HG03025 (cell line): ENCODE measurements around the gene SLC9A4.

Experiments used
- ATAC-seq: cut with Tn5 transposase; IDR thresholded peaks from one replicate; pipeline ENCODE4 v1.9.1; 2021; ENCODE audit warnings: mild to moderate bottlenecking, moderate library complexity; ENCODE audit not compliant: unreplicated experiment, low FRiP score

Gene SLC9A4

DNA sequence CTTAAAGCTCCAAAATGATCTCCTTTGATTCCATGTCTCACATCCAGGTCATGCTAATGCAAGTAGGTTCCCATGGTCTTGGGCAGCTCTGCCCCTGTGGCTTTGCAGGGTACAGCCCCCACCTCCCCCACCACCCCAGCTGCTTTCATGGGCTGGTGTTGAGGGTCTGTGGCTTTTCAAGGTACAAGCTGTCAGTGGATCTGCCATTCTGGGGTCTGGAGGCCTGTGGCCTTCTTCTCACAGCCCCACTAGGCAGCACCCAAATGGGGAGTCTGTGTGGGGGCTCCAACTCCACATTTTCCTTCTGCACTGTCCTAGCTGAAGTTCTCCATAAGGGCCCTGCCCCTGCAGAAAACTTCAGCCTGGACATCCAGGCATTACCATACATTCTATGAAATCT lies 19.0 kb downstream of the SLC9A4 start:
- no peak for ATAC-seq

DNA sequence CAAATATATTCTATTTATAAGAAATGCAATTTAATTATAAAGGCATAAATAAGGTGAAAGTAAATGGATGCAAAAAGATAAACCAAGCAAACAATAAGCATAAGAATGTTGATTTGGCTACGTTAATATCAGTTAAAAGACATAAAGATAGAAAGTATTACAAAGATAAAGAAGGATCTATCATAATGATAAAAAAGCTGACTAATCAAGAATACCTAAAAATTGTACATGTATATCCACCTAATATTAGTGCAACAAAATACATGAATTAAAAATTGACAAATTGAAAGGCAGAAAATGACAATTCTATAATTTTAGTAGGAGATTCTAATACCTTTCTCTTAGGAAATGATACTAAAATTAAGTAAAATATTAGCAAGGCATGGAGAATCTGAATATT lies 21.5 kb downstream of the SLC9A4 start:
- no peak for ATAC-seq

DNA sequence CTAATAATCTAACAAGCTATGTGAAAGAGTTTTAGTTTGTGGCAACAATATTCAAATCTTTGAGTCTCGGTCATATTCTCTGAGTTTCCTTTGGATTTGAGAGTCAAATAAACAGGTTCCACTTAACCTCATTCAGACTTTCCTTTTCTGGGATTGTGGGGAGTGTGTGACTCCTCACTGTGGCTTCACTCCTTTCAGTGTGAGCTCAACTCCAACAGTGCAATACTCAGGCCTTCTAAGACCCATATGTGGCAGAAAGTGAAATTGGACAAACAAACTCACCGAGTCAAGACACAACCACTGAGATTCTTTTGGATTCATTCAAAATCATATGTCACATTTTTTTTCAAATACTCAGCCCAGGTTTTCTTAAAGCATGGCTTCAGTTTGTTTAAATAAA lies 25.4 kb downstream of the SLC9A4 start:
- ATAC-seq: no peak

DNA sequence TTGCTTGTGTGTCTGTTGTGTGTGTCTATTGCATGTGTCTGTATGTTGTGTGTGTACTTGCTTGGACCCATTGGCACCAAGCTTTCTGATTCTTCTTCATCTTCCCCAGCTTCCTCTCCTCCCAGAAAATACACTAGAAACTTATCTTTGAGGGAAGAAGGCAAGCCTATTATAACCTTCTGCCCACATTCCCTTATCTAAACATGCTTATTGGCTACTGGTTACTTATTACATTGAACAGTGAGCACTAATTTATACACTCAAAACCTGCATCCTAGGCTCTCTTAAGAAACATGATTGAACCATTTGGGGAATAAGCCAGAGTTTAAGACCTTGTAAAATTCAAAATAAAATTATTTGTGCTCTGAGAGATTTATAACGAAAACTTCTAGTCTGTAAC lies 26.5 kb downstream of the SLC9A4 start:
- ATAC-seq: no peak

GRCh38 chr2:102502576-102502975 lies 29.6 kb downstream of the SLC9A4 start:
- no peak for ATAC-seq

DNA sequence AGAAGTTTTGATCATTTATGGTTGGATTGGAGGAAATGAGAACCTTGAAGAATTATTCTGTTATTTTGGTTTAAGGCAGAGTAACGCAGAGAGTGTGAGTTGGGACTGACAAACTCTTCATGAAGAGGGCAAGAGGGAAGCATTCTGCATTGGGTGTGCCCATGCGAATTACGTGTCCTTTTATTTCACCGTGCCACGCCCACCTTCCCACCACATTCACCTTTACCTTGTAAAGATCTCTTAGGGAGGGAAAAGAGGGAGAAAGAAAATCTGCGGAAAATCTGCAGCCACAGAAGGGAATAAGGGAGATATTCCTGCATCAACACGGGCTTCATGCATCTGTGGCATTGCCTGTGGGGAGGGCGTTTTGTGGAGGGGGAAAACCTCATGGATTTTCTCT lies 31.8 kb downstream of the SLC9A4 start:
- ATAC-seq: no peak

- no peak for ATAC-seq
Observed at GRCh38 chr2:102505290-102505689, 32.3 kb downstream of the SLC9A4 start.

GRCh38 chr2:102506743-102507142 lies 33.7 kb downstream of the SLC9A4 start:
- no peak for ATAC-seq

GRCh38 chr2:102508863-102509262 lies 35.8 kb downstream of the SLC9A4 start:
- no peak for ATAC-seq

DNA sequence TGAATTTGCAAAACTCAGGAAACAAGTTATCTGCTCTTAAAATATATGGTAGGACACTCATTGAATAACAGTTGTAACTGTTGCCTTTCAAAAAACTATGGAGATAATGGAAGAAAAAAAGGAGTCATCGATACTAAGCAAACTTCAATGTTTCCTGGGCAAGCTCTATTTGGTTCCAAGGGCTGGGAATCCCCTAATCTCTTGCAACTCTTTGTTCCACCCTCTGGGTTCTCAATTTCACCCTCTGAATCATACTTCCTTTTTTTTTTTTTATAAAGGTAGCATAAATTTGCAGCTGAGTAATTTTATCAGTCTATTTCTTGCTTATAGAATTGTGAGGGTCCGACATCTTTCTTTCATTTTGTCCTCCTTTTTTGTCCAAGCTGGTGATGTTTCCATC lies 36.7 kb downstream of the SLC9A4 start:
- ATAC-seq: no peak

GRCh38 chr2:102510791-102511575 lies 38.0 kb downstream of the SLC9A4 start:
- no peak for ATAC-seq

DNA sequence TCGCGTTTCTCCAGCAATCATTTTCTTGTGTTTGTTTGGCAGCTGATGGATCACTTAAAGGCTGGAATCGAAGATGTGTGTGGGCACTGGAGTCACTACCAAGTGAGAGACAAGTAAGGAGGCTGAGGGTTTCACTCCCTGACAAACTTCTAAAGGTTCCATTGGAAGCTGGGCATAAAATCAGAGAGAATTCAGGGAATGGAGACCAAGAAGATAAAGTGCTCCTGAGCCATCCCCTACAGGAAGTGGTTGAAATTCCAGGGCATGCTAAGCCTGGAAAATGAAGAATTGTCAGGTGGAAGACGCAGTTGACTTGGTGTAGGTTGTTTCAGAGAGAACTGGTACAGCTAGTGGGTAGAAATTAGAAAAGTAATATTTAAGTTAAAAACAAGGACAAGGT lies 39.1 kb downstream of the SLC9A4 start:
- ATAC-seq: no peak

DNA sequence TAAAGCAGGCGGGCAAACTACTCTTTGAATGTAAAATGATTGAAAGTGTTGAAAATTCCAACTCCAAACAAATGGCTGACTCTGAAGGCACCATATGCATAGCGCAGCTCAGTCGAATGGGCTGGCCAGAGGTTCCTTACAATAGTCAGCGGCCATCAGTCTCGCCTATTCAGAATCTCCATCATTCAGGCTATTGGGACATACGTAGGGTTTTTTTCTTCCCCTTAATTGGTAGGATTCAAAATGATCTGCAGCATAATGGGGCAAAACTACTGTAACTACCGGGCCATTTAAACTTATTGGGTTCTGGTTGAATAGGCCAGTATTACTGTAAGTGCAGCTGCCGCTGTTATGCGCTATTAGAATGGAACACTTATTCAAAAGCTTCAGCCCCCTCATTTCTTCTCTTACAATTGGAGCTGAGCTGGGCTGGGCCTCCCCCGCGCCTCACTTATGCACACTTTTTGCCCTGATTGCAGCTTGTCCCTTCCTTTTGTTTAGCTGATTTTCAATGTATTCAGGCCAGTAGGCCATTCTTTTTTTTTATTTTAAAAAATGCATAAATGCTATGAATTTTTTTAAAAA lies 40.4 kb downstream of the SLC9A4 start:
- ATAC-seq: no peak

GRCh38 chr2:102514061-102514785 lies 41.2 kb downstream of the SLC9A4 start:
- no peak for ATAC-seq

GRCh38 chr2:102515851-102516250 lies 42.8 kb downstream of the SLC9A4 start:
- ATAC-seq: no peak

DNA sequence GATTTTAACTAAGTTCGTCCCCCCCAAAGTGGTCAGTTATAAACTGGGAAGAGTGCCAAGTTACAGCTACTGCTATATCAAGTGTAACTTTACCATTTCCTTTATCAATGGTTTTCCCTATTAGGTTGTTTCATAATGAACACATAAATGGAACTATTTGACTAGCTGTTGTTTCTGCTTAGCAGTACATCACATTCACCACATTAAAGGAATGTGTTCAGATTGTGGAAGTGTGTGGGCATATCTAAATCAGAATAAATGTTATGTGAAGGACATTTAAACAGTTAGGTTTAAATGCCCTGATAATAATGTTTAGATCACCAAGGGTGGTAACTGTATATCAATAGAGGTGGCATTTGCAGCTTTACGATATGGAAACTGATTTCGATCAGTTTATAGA lies 45.1 kb downstream of the SLC9A4 start:
- no peak for ATAC-seq

- ATAC-seq: no peak
Observed at GRCh38 chr2:102520009-102520408, 47.0 kb downstream of the SLC9A4 start.

GRCh38 chr2:102520801-102521200 lies 47.8 kb downstream of the SLC9A4 start:
- ATAC-seq: no peak

GRCh38 chr2:102522162-102522561 lies 49.1 kb downstream of the SLC9A4 start:
- no peak for ATAC-seq

GRCh38 chr2:102522890-102523289 lies 49.9 kb downstream of the SLC9A4 start:
- ATAC-seq: no peak

- ATAC-seq: no peak
Observed at GRCh38 chr2:102523651-102524050, 50.6 kb downstream of the SLC9A4 start.

GRCh38 chr2:102527086-102527485 lies 54.1 kb downstream of the SLC9A4 start:
- ATAC-seq: no peak
